Measurements from ENCODE around the gene TRABD2A. TPM values are rescaled to one million over a fixed set of nuclear protein-coding genes. Genes with fewer than 3 reads are reported as not detected.

The TRABD2A gene
- total and polyA plus RNA-seq, 2 experiments from 2014 or later, result not detected

- H3K4me3 ChIP-seq, result no peak overlapping the region
- no peak overlapping the region for H3K27ac ChIP-seq
- TF ChIP-seq CTCF (IDR thresholded peaks at IDR 0.05; ENCODE audit: low read depth, low read length), result no peak
- no peaks in the 10 kb centered on the region for H3K4me1 ChIP-seq (ENCODE audit: low read depth)
- no peaks in the 10 kb centered on the region for H3K9me3 ChIP-seq (ENCODE audit: low read depth)
- no peak for DNase-seq (ENCODE audit: low read depth in 1 of 2, low spot score in 1 of 2)
- no peaks in the 10 kb centered on the region for H3K36me3 ChIP-seq
- no peaks in the 10 kb centered on the region for H3K27me3 ChIP-seq
Measured at GRCh38 chr2:84900971-84901370, 20.1 kb upstream of the TRABD2A start.

- Histone ChIP-seq H3K4me1 (ENCODE audit: low read depth) (no peaks in the 10 kb centered on the region), H3K9me3 (ENCODE audit: low read depth) (no peaks in the 10 kb centered on the region), H3K27ac (no peak overlapping the region), H3K36me3 (no peaks in the 10 kb centered on the region), H3K4me3 (no peak overlapping the region), H3K27me3 (no peaks in the 10 kb centered on the region)
- DNase-seq (ENCODE audit: low read depth in 1 of 2, low spot score in 1 of 2), result no peak
- TF ChIP-seq CTCF (IDR thresholded peaks at IDR 0.05; ENCODE audit: low read depth, low read length), result no peak
Measured at GRCh38 chr2:84899304-84900204, 18.7 kb upstream of the TRABD2A start.

GRCh38 chr2:84897773-84898172 lies 16.9 kb upstream of the TRABD2A start:
- no peaks in the 10 kb centered on the region for H3K4me1 ChIP-seq (ENCODE audit: low read depth)
- TF ChIP-seq CTCF (IDR thresholded peaks at IDR 0.05; ENCODE audit: low read depth, low read length), result no peak
- H3K27ac ChIP-seq, result no peak overlapping the region
- no peak overlapping the region for H3K4me3 ChIP-seq
- DNase-seq (ENCODE audit: low read depth in 1 of 2, low spot score in 1 of 2), result no peak
- no peaks in the 10 kb centered on the region for H3K9me3 ChIP-seq (ENCODE audit: low read depth)
- H3K27me3 ChIP-seq, result no peaks in the 10 kb centered on the region
- H3K36me3 ChIP-seq, result no peaks in the 10 kb centered on the region

- TF ChIP-seq CTCF (IDR thresholded peaks at IDR 0.05; ENCODE audit: low read depth, low read length), result no peak
- no peaks in the 10 kb centered on the region for H3K4me1 ChIP-seq (ENCODE audit: low read depth)
- H3K9me3 ChIP-seq (ENCODE audit: low read depth), result no peaks in the 10 kb centered on the region
- no peaks in the 10 kb centered on the region for H3K36me3 ChIP-seq
- no peaks in the 10 kb centered on the region for H3K27me3 ChIP-seq
- H3K27ac ChIP-seq, result no peak overlapping the region
- no peak overlapping the region for H3K4me3 ChIP-seq
- no peak for DNase-seq (ENCODE audit: low read depth in 1 of 2, low spot score in 1 of 2)
Measured at GRCh38 chr2:84896567-84896966, 15.7 kb upstream of the TRABD2A start.

GRCh38 chr2:84894758-84895520 lies 14.1 kb upstream of the TRABD2A start:
- no peaks in the 10 kb centered on the region for H3K4me1 ChIP-seq (ENCODE audit: low read depth)
- DNase-seq (ENCODE audit: low read depth in 1 of 2, low spot score in 1 of 2), result peak in 1 of 2 donors; percentile 89
- TF ChIP-seq CTCF (IDR thresholded peaks at IDR 0.05; ENCODE audit: low read depth, low read length), result no peak
- no peak overlapping the region for H3K4me3 ChIP-seq
- H3K27ac ChIP-seq, result no peak overlapping the region
- no peaks in the 10 kb centered on the region for H3K27me3 ChIP-seq
- no peaks in the 10 kb centered on the region for H3K9me3 ChIP-seq (ENCODE audit: low read depth)
- no peaks in the 10 kb centered on the region for H3K36me3 ChIP-seq
